Gastrocnemius medialis (tissue), 4 donors: ENCODE data around the gene ASIC4.

Experiments
- CTCF ChIP-seq, 5 experiments: fragments of 450-650 bp in 3 of 5; fragments of 200-600 bp in 2 of 5; sonication (generic) in 2 of 5; IDR thresholded peaks in 4 of 5; conservative IDR thresholded peaks in 1 of 5; 1 replicate in 4 of 5; 2 replicates in 1 of 5; pipeline ENCODE4 v1.5.1; 2016 to 2019; ENCODE audit warnings: antibody characterized with exemption in 5 of 5, mild to moderate bottlenecking in 3 of 5, moderate library complexity in 3 of 5
- POLR2A ChIP-seq, 2 donors: fragments of 450-650 bp; IDR thresholded peaks; one replicate each; pipeline ENCODE4 v1.6.1; 2017; ENCODE audit warnings: antibody characterized with exemption in 2 of 2, mild to moderate bottlenecking in 2 of 2, moderate library complexity in 2 of 2

DNA sequence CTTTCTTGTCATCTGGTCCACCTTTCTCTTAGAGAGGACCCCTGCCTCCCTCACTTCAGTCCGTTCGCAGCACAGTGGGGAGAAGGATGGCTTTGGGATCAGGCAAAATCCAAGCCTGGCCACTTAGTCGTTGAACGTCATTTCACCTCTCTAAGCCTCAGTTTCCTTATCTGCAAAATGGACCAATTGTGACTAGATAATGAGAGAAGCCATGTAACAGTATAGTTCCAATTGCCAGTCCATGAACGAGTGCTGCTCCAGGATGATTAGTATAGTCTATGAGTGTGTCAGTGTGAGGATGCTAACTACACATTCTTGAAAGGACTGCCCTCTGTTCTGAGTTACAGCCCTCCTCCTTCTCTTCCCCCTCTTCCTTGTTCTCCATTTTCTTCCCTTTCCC is 58.9 kb downstream of the ASIC4 start:
- TF ChIP-seq CTCF (IDR thresholded peaks at IDR 0.05 in 4 of 5, conservative IDR thresholded peaks at IDR 0.05 in 1 of 5), result no peak
- TF ChIP-seq POLR2A (IDR thresholded peaks at IDR 0.05), result no peak
